HG03045 (cell line): Measurements from ENCODE around the gene ODR4.
"Not testable (repeated sequence)": the region's sequence is repeated elsewhere in the genome, so short reads cannot be mapped to it uniquely, and the experiment has no call there.

ENCODE experiments used
- ATAC-seq: cut with Tn5 transposase; IDR thresholded peaks from one replicate; pipeline ENCODE4 v1.9.1; 2021; ENCODE audit warnings: mild to moderate bottlenecking, moderate library complexity; ENCODE audit not compliant: unreplicated experiment

The ODR4 gene

DNA sequence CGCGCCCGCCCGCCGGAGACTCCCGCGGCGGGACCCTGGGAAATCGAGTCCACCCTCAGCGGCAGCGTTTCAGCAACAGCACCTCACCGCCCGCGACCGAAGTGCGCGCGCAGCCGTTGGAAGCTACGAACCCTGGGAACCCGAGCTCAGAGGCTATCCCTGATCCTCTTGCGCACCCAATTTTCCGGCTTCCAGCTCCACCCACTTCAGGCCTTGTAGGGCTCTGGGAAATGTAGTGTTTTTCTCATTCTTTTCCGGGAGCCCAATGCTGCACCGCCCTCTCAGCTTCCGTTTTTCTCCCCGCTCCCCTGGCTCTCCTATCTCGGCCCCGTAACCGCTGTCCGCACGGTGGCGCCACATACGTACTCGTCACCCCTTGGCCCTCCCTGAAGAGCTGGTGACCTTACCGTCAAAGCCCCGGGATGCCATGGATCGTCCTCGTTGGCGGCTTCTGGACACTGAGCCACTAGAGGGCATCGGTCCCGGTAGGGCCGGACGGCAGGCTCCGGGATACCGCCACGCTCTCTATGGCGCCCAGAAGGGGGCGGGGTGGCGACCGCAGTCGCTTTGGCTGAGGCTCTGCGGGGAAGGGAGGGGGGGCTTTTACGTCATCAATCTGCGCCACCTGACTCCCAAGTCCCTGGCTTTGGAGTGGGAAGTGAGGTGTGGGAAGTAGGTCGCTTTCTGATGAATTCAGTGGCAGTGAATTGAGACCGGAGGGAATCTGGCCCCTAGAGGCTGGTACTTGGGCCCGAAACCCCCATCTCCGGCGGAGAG lies at the start of gene ODR4, which contains the start of gene TPR:
ODR4 (plus strand) TSS at position 687 of the 777 bp plus-strand sequence. CDS start 3,948 bp downstream, outside the sequence.
TPR (minus strand) TSS at position 102 of the 777 bp plus-strand sequence. CDS start 225 bp downstream, outside the sequence.
- ATAC-seq: peak; percentile 91

DNA sequence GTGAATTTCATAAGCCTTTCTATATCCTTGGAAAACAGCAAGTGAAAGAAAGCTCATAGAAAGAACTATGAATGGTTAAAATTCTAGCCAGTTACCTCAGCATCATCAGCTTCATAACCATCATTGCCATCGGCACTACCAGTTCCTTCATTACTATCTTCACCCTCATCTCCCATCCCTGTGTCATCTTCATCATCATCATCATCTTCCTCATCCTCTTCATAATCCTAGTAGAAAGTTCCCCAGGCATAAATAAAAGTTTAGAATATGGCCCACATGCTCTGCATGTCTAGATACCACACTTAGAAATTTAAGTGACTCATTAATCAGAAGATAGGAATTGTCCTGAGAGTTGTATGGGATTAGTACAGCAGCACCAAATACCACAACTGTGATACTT lies 49.6 kb upstream of the ODR4 start:
- ATAC-seq: no peak

DNA sequence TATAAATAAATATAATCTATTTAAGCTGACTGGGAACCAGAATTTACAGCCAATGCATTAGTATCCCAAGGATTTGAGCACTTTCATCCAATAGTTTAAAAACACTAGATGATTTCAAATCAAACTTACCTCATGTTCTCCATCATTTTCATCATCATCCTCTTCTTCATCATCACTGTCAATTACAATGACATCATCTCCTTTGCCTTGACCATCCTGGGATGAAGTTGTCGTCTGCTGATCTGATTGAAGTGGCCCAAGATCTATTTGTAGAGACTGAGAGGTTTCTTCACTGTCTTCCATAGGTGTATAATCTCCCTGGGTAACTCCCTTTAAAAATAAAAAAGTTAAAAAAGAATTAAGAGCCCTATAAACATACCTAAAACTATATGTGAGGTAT lies 48.3 kb upstream of the ODR4 start:
- ATAC-seq: no peak

DNA sequence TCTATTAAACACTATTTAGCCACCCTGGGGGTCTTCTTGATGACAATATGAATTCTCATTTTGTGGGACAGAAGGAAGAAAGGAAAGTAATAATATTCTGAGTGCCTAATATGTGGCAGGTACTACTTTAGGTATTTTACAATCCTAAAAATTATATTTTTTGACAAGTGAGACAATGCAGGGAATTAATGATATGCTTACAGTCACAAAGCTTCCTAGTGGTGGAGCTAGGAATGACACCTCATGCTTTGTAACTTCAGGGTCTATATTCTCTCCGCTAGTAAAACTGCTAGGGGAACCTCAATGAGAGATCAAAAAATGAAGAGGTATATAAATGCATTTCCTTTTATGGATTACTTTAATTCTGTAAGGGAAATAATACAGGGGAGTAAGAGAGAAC lies 44.9 kb upstream of the ODR4 start:
- no peak for ATAC-seq

DNA sequence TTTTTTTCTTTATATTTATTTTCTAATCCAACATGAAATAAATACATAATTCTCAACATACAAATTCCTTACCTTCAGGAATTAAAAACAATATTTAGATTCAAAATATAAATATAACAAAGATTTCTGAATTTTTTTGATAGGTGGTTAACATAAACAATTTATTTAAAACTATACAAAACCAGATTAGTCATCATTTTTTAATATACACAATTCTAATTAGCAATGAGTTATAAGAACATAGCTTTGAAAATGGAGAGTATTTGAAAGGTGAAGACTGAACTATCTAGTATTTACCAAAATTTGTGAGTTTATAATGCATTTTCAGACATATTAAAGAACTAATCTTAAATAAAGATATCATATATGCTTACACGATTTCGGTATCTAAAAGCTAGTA lies 38.1 kb upstream of the ODR4 start:
- ATAC-seq: no peak

DNA sequence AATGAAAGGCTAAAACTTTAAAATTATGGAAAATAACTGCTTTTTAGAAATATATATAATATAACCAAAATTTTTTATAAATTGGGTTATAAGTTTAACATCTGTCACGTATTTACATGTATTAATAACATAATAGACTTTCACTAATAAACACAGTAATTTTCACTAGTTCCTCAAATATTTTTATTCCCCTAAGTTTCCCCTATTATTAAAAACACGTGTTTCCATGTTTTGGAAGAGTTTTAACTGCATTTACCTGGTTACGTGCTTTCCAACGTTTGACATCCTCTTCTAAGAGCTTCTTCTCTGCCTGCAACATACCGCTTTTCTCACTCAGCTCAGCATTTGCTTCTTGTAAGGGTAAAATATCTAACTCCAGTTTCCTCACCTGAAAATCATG lies 34.9 kb upstream of the ODR4 start:
- no peak for ATAC-seq

DNA sequence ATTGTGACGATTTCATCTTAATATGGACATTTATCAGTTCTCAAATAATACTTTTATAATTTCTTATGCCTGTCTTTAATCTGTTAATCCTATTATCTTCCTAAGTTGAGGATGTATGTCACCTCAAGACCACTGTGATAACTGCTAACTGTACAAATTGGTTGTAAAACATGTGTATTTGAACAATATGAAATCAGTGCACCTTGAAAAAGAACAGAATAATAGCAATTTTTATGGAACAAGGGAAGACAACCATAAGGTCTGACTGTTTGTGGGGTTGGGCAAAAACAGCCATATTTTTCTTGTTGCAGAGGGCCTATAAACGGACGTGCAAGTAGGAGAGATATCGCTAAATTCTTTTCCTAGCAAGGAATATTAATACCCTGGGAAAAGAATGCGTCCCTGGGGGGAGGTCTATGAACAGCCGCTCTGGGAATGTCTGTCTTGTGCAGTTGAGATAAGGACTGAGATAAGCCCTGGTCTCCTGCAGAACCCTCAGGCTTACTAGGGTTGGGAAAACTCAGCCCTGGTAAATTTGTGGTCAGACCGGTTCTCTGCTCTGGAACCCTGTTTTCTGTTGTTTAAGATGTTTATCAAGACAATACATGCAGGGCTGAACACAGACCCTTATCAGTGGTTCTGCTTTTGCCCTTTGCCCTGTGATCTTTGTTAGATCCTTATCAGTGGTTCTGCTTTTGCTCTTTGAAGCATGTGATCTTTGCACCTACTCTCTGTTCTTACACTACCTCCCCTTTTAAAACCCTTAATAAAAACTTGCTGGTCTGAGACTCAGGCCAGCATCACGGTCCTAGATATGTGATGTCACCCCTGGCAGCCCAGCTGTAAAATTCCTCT lies 27.6 kb upstream of the ODR4 start:
- ATAC-seq: not testable (repeated sequence)

DNA sequence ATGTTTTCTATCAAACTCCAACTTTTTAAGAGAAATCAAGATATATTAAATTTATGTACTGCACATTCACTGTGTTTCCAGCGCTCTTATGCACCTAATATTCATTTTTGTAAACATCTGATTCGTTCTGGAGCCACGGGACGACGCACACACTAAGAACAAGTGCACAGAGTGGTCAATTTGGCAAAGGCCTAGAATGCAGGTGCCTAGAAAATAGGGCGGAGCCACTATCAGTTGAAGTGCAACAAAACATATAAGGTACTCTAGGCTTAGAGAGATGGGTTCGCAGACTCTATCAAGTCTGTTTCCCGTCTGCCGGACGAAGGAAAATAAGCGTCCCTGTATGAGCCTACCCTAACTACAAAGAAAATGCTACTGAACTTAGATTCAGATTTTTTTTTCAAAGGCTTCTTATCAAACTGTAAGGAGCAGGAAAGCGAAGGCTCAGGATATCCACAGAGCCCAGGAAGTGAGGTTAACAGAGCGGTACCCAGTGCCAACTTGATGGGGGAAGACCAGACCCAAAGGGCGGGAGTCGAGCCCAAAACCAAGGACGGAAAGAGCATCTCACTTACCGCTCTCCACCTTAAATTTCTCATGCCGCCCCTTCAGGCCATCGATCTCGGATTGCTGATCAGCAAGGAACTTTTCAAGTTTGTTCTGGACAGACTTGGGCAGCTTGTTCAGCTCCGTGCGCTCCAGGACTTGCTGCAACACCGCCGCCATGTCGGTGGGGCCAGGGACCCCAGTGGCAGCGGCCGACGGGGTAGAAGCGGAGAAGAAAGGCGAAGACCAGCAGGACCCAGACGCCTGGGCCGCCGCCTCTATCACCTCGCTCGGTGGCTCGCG lies 1.1 kb upstream of the ODR4 start:
- ATAC-seq: peak; percentile 19

DNA sequence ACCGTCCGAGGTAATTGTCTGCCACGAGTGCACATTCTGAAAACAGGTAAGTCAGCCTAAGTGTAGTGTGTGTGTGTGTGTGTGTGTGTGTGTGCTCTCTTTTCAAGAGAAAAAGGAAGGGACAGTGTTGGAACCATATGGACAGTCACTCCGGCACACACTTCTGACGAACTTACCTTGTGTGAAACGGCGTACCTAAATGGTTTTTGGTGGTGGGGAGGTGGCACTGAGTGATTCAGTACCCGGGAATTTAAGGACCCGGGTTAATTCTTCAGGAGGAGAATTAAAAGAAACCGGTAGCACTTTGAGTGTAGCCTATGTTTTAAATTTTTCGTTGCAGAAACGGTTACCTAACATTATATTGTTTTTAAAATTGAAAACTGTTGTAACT lies 286 bp downstream of the ODR4 start:
- ATAC-seq: no peak

DNA sequence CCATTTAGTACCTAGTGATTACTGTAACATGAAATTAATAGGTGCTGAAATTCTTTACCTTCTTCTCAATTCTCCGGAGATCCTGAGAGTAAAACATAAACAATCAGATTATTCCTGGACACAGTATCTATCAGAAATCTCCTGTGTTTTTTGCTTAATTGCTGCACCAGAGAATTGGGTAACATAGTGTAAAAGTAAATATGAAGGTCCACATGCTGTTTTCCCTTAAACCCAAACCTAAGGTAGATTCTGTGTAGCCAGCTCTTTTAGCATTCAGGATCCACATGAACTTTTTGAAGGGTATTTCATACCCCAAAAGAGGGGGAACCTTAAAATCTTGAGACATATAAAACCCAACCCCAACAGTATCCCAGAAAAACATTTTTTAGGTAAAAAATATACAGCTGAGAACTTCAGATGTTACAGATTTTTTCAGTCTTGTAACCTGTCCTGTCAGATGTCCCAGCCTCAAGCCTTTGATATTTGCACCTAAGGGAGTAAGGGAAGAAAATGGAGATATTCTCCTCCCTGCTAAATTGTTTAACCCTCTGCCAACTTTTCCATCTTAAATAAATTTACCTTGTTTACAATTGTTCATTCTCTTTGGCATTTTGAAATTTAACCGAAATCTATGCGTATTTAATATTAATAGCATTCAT lies 11.2 kb downstream of the ODR4 start:
- ATAC-seq: no peak

DNA sequence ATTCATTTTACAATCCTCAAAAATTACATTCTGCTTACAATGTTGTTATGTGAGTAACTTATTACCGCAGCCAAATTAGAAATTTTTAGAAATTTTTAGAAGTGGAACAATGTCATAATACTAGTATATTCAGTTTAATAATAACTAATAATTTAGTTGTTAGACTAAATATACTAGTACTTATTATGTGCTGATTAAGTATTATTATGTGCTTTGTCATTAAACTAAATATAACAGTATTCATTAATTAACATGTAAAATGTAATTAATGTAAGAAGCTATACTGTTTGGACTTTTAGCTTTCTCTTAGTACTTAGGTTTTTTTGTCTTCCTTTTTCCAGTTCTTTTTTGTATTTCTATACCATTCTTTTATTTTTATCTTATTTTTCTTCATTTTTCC lies 15.3 kb downstream of the ODR4 start:
- no peak for ATAC-seq

DNA sequence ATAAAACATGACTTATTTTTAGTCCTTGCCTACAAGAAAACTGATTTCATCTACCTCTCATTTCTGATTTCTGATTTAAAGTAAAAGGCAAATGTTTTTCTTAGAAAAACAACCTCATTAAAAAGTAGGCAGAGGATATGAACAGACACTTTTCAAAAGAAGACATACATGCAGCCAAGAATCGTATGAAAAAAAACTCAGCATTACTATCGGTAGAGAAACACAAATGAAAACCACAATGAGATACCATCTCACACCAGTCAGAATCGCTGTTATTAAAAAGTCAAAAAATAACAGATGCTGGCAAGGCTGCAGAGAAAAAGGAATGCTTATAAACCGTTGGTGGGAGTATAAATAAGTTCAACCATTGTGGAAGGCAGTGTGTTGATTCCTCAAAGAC lies 16.2 kb downstream of the ODR4 start:
- ATAC-seq: no peak

DNA sequence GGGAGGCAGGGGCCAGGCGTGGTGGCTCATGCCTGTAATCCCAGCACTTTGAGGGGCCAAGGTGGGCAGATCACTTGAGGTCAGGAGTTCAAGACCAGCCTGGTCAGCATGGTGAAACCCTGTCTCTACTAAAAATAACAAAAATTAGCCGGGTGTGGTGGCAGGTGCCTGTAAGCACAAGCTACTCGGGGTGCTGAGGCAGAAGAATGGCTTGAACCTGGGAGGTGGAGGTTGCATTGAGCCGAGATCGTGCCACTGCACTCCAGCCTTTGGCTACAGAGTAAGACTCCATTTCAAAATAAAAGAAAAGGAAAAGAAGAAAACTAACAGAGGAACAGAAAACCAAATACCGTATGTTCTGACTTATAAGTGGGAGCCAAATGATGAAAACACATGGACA lies 17.1 kb downstream of the ODR4 start:
- ATAC-seq: not testable (repeated sequence)

DNA sequence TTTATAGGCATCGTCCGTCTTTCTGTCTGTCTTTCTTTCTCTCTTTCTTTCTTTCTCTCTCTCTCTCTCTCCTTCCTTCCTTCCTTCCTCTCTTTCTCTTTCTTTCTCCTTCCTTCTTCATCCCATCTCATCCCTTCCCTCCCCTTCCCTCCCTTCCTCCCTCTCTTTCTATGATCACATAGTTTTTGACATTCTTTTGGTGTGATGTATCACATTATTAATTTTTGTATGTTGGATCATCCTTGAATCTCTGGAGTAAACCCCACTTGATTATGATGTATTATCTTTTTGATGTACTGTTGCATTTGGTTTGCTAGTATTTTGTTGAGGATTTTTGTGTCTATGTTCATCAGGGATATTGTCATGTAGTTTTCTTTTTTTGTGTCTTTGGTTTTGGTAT lies 25.8 kb downstream of the ODR4 start:
- ATAC-seq: not testable (repeated sequence)

DNA sequence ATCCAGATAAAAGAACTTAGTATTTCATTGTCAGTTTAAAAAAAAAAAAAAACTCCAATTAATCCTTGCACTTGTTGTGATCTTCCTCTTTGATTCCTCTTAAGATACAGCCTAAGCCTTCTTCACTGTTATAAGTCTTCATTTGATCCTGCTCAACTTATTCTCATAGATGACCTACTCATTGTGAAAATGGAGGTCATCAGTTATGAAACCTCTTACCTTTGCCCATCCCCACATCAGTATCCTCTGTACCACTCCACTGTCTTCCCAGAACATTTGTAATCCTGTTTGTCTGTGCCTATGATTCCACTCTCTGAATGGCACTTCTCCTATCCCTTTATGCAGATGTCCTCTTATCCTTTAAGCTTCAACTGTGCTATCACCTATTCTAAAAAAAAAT lies 28.0 kb downstream of the ODR4 start:
- ATAC-seq: no peak

DNA sequence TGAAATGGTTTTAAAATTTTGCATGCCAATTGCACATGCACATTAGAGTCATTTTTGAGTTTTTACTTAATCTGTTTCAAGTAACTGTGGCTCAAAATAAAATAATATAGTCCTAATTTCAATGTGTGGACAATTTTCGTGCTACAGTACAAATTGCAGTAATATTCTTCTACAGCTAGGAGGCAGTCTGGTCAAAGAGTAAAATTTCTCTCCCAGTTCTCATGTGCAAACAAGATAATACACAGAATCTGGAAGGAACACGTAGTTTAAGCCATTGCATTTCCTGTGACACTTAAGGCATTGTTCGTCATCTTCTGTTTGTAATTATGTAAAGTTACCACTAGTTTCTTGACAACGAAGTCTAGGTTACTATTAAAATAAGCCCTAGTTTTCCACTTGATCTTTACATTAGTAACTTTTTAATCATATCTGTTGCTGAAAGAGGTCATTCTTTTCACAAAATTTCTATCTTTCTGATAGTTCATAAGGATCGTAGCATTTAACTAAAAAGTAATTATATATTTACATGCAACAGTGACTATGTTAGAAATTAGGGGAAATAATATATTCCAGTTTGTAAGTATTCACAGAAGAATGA lies 28.9 kb downstream of the ODR4 start:
- no peak for ATAC-seq

DNA sequence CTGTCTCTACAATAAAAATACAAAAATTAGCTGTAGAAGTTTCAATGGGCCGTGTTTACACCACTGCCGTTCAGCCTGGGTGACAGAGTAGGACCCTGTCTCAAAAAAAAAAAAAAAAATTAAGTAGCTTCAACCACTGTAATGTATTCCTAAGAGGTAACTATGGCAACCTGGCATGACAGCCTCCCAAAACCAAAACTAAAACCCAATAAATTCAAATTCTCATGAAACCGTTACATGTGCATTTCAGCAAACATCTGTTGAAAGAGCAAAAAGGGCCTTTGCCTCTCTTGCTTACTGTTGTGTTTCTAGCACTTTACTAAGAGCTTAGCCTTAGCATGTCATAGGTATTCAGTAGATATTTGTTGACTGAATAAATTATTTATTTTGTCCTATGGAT lies 33.5 kb downstream of the ODR4 start:
- ATAC-seq: peak; percentile 77

DNA sequence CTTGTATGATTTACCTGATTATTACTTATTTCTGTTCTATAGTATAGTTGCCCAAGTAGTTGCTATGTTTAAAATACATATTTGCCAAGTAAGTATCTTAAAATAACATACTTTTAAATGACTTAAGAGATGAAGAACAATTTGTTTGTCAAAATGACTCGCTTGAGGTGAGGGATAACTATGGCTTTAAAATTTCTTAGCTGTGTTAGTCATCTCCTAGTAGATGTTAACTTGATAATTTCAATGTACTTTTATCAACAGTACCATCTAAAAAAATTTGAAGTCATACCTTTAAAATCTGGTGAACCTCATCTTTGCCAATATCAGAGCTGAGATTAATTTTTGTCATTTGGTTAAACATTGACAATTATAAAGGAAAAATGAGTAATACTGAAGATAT lies 37.7 kb downstream of the ODR4 start:
- ATAC-seq: no peak

DNA sequence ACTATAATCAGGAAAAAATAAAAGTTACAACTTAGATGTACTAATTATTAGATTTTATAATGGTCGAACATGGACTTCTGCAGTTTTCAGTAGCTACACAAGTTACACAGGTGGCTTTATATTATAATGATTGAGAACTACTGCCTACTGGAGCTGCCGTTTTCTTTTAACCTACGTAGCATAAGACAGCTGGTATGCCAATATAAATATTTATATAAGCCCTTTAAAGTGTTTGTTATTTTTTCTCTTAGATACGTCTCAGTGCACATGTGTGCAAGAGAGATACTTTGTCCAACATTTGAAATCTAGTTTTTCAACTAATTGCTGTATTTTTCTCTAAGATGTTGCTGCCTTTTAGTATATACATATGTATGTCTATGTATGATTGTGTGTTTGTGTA lies 42.9 kb downstream of the ODR4 start:
- ATAC-seq: no peak

DNA sequence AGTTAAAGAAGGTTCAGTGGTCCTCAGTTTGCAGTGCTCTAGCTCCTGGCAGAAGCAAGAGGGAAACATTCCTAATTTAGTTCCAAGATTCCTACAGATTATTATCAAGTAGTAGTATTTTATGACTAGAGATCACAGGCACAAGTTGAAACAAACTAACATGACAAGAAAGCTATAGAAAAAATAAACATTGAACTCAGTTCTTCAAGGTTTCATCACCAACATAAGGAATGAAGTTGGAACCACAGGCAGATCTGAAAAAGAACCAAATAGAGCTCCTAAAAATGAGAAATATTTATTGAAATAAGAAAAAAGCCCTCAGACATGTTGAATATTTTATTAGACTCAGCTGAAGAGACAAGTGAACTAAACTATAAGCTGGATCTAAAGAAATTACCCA lies 44.7 kb downstream of the ODR4 start:
- no peak for ATAC-seq
